Caco-2 (cell line): ENCODE measurements around the gene PAK4. TPM values are rescaled to one million over a fixed set of nuclear protein-coding genes. Genes with fewer than 3 reads are reported as not detected.

ENCODE experiments used
- BruUV-seq: library from RNA; stranded (reverse); fragments of 400-500 nt; replicated peaks from 2 replicates; lab custom pipeline; 2021; lab: Mats Ljungman, UMichigan
- CTCF ChIA-PET: fragments of 300-600 bp; sonication (Branson Sonifier 250); formaldehyde crosslinking; loops from one replicate; lab custom pipeline; 2022; ENCODE audit warnings: antibody characterized with exemption; lab: Charles Lee
- POLR2A ChIA-PET: fragments of 300-600 bp; sonication (Branson Sonifier 250); formaldehyde crosslinking; loops from one replicate; lab custom pipeline; 2022; ENCODE audit warnings: antibody characterized with exemption; lab: Charles Lee
- DNase-seq, 2 experiments: peaks; one replicate each; pipeline versions ENCODE4 v3.0.0 to v3.0.0-alpha.2; 2020 to 2022
- H3K27me3 ChIP-seq: replicated peaks from 2 replicates; pipeline ENCODE4 v1.6.0; 2011; ENCODE audit warnings: low read length; ENCODE audit not compliant: control insufficient read depth, insufficient read depth
- H3K36me3 ChIP-seq: 2 replicates; pipeline ENCODE4 v1.5.1; 2011; ENCODE audit warnings: low read length; ENCODE audit not compliant: control insufficient read depth, insufficient read depth
- H3K4me1 ChIP-seq: fragments of 250-450 bp; sonication (Bioruptor Pico); 2 replicates; pipeline ENCODE4 v1.5.1; 2020; ENCODE audit warnings: mild to moderate bottlenecking
- H3K4me3 ChIP-seq: 2 replicates; pipeline ENCODE4 v1.5.1; 2011; ENCODE audit warnings: low read depth, mild to moderate bottlenecking, control low read depth, low read length
- H3K9me3 ChIP-seq: fragments of 250-450 bp; sonication (Bioruptor Pico); 2 replicates; pipeline ENCODE4 v1.5.1; 2020; ENCODE audit warnings: mild to moderate bottlenecking, moderate library complexity
- H3K27ac Mint-ChIP-seq: one replicate; pipeline ENCODE4 v1.8.0; 2022; ENCODE audit warnings: mixed read lengths; ENCODE audit not compliant: unreplicated experiment
- H3K27me3 Mint-ChIP-seq: one replicate; pipeline ENCODE4 v1.8.0; 2022; ENCODE audit warnings: mixed read lengths; ENCODE audit not compliant: insufficient read depth, unreplicated experiment
- H3K36me3 Mint-ChIP-seq: one replicate; pipeline ENCODE4 v1.8.0; 2022; ENCODE audit warnings: mild to moderate bottlenecking, mixed read lengths; ENCODE audit not compliant: insufficient read depth, unreplicated experiment
- H3K4me1 Mint-ChIP-seq: one replicate; pipeline ENCODE4 v1.8.0; 2022; ENCODE audit warnings: low read depth, mixed read lengths; ENCODE audit not compliant: unreplicated experiment
- H3K4me3 Mint-ChIP-seq: one replicate; pipeline ENCODE4 v1.8.0; 2022; ENCODE audit warnings: mild to moderate bottlenecking, moderate library complexity, mixed read lengths; ENCODE audit not compliant: unreplicated experiment
- H3K9me3 Mint-ChIP-seq: one replicate; pipeline ENCODE4 v1.8.0; 2022; ENCODE audit warnings: mixed read lengths; ENCODE audit not compliant: unreplicated experiment
- intact Hi-C: fragments of 100-400 bp; cut with micrococcal nuclease; formaldehyde crosslinking; loops from one replicate; pipeline ENCODE4 v1.10.0; 2022; ENCODE audit not compliant: unreplicated experiment
- total RNA-seq: library from RNA; stranded (reverse); gene quantifications from 2 replicates; pipeline ENCODE4 v1.2.3, GENCODE V29; 2022
- TF ChIP-seq, protein P1 (sequence below), 2 experiments: fragments of 200-600 bp in 1 of 2; IDR thresholded peaks; 1 replicate in 1 of 2; 2 replicates in 1 of 2; pipeline versions ENCODE4 v1.5.1 to v1.8.0; 2011 to 2022; ENCODE audit warnings: antibody characterized with exemption in 1 of 2, control low read depth in 1 of 2, inconsistent platforms in 1 of 2, low read depth in 1 of 2, low read length in 1 of 2, mild to moderate bottlenecking in 1 of 2, moderate library complexity in 1 of 2; ENCODE audit not compliant: insufficient read depth in 1 of 2, severe bottlenecking in 1 of 2, unreplicated experiment in 1 of 2

The PAK4 gene
- total RNA-seq, 1 experiment from 2014 or later: 112 TPM

GRCh38 chr19:39099341-39099740, 26.2 kb upstream of the PAK4 start:
- no peaks in the 10 kb centered on the region for H3K36me3 Mint-ChIP-seq
- Histone ChIP-seq H3K27me3 (no peaks in the 10 kb centered on the region), H3K36me3 (no peaks in the 10 kb centered on the region), H3K4me1 (peaks cover 6% of the 10 kb centered on the region; the same call in 1 of the 2 replicates), H3K4me3 (no peak overlapping the region), H3K9me3 (peaks cover 7% of the 10 kb centered on the region)
- BruUV-seq: no TSS peak
- intact Hi-C loops: no loop called here
- TF ChIP-seq, protein P1, sequence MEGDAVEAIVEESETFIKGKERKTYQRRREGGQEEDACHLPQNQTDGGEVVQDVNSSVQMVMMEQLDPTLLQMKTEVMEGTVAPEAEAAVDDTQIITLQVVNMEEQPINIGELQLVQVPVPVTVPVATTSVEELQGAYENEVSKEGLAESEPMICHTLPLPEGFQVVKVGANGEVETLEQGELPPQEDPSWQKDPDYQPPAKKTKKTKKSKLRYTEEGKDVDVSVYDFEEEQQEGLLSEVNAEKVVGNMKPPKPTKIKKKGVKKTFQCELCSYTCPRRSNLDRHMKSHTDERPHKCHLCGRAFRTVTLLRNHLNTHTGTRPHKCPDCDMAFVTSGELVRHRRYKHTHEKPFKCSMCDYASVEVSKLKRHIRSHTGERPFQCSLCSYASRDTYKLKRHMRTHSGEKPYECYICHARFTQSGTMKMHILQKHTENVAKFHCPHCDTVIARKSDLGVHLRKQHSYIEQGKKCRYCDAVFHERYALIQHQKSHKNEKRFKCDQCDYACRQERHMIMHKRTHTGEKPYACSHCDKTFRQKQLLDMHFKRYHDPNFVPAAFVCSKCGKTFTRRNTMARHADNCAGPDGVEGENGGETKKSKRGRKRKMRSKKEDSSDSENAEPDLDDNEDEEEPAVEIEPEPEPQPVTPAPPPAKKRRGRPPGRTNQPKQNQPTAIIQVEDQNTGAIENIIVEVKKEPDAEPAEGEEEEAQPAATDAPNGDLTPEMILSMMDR (IDR thresholded peaks at IDR 0.05; ENCODE audit: insufficient read depth in 1 of 2, low read depth in 1 of 2, low read length in 1 of 2, severe bottlenecking in 1 of 2, unreplicated experiment in 1 of 2): no peak
- H3K27me3 Mint-ChIP-seq: no peaks in the 10 kb centered on the region
- DNase-seq: no peak
- H3K9me3 Mint-ChIP-seq: no peaks in the 10 kb centered on the region
- no peak overlapping the region for H3K27ac Mint-ChIP-seq
- CTCF ChIA-PET: no interaction called here
- H3K4me1 Mint-ChIP-seq: peaks cover 7% of the 10 kb centered on the region
- no peak overlapping the region for H3K4me3 Mint-ChIP-seq
- POLR2A ChIA-PET: no interaction called here

- intact Hi-C loops: no loop called here
- DNase-seq: no peak
- H3K9me3 ChIP-seq: peaks cover 2% of the 10 kb centered on the region
- Mint-ChIP-seq H3K4me1 (peaks cover 7% of the 10 kb centered on the region), H3K27me3 (no peaks in the 10 kb centered on the region), H3K27ac (no peak overlapping the region), H3K36me3 (no peaks in the 10 kb centered on the region), H3K4me3 (no peak overlapping the region), H3K9me3 (no peaks in the 10 kb centered on the region)
- peaks cover 5% of the 10 kb centered on the region; the same call in 1 of the 2 replicates for H3K4me1 ChIP-seq
- BruUV-seq: no TSS peak
- H3K27me3 ChIP-seq: no peaks in the 10 kb centered on the region
- ChIA-PET POLR2A (no interaction called here), CTCF (no interaction called here)
- no peak overlapping the region for H3K4me3 ChIP-seq
- H3K36me3 ChIP-seq: no peaks in the 10 kb centered on the region
- TF ChIP-seq, protein P1 (IDR thresholded peaks at IDR 0.05; ENCODE audit: insufficient read depth in 1 of 2, low read depth in 1 of 2, low read length in 1 of 2, severe bottlenecking in 1 of 2, unreplicated experiment in 1 of 2): no peak
Measured at GRCh38 chr19:39100500-39101166, 25.0 kb upstream of the PAK4 start.

DNA sequence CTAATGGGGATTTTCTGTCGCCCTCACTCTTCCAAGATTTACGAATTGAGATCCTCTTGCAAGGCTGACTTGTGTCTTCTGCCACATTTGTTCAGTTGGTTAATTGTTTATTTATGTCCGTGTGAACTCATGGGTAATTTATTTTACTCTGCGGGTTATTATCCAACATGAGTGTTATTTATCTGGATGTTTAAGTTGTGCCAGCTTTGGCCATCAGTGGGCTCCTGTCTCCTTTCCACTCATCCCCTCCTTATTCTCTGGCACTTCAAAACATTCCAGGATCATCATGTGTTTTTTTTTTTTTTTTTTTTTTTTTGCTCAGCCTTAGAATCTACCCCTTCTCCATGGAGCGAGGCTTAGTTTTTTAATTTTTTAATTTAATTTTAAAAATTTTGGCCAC, 22.4 kb upstream of the PAK4 start:
- H3K4me3 ChIP-seq: no peak overlapping the region
- no TSS peak for BruUV-seq
- Mint-ChIP-seq H3K4me1 (no peaks in the 10 kb centered on the region), H3K9me3 (no peaks in the 10 kb centered on the region), H3K36me3 (no peaks in the 10 kb centered on the region), H3K27ac (no peak overlapping the region), H3K4me3 (no peak overlapping the region), H3K27me3 (no peaks in the 10 kb centered on the region)
- CTCF ChIA-PET: interaction anchor here (0.8 kb wide), 1 partner anchor 24 kb away, joined by 4 read pairs; no protein-coding TSS in a partner anchor
- DNase-seq: no peak
- intact Hi-C loops: no loop called here
- no peaks in the 10 kb centered on the region for H3K4me1 ChIP-seq
- no peaks in the 10 kb centered on the region for H3K27me3 ChIP-seq
- H3K36me3 ChIP-seq: no peaks in the 10 kb centered on the region
- TF ChIP-seq, protein P1 (IDR thresholded peaks at IDR 0.05; ENCODE audit: insufficient read depth in 1 of 2, low read depth in 1 of 2, low read length in 1 of 2, severe bottlenecking in 1 of 2, unreplicated experiment in 1 of 2): no peak
- H3K9me3 ChIP-seq: no peaks in the 10 kb centered on the region
- POLR2A ChIA-PET: no interaction called here
